ENCODE measurements around the gene OR52B2. TPM values are rescaled to one million over a fixed set of nuclear protein-coding genes. Genes with fewer than 3 reads are reported as not detected.

Gene OR52B2
- total and polyA plus RNA-seq, 2 of the 8 experiments (the other 6 are each of a cell fraction or from before 2014, with no cell fraction given): 0.15 TPM; not detected in 1

GRCh38 chr11:6216501-6216900 is 46.4 kb upstream of the OR52B2 start (continued):
- TF ChIP-seq SIN3A (conservative IDR thresholded peaks at IDR 0.05 in 1 of 2, IDR thresholded peaks at IDR 0.05 in 1 of 2; ENCODE audit: low read depth in 1 of 2, low read length in 2 of 2) (no peak), HDAC6 (IDR thresholded peaks at IDR 0.05; ENCODE audit: low read depth, low read length) (no peak)
